OCI-LY1 (cell line): ENCODE data around the gene HSD11B1L.
"Not testable (repeated sequence)": the region's sequence is repeated elsewhere in the genome, so short reads cannot be mapped to it uniquely, and the experiment has no call there.

Experiments
- H2AFZ ChIP-seq: fragments of 200-600 bp; sonication (generic), shearing (Covaris generic); 2 replicates; pipeline ENCODE4 v1.6.0; 2014; ENCODE audit warnings: antibody characterized with exemption, mild to moderate bottlenecking, low read length
- H3F3A ChIP-seq: fragments of 200-600 bp; sonication (generic), shearing (Covaris generic); 2 replicates; pipeline ENCODE4 v1.6.0; 2014; ENCODE audit warnings: mild to moderate bottlenecking, antibody characterized with exemption, low read length, moderate library complexity; ENCODE audit not compliant: insufficient read depth
- H3K27ac ChIP-seq: fragments of 200-600 bp; sonication (generic); 2 replicates; pipeline ENCODE4 v1.5.1; 2014; ENCODE audit warnings: low read length, mixed run types, mild to moderate bottlenecking, low read depth; ENCODE audit not compliant: poor library complexity, severe bottlenecking
- H3K27me3 ChIP-seq: fragments of 200-600 bp; sonication (generic); 2 replicates; pipeline ENCODE4 v1.6.0; 2014; ENCODE audit warnings: antibody characterized with exemption, mild to moderate bottlenecking, low read length, moderate library complexity; ENCODE audit not compliant: insufficient read depth
- H3K36me3 ChIP-seq: fragments of 200-600 bp; sonication (generic); 2 replicates; pipeline ENCODE4 v1.6.1; 2014; ENCODE audit warnings: mild to moderate bottlenecking, antibody characterized with exemption, low read length, moderate library complexity, mixed read lengths; ENCODE audit not compliant: insufficient read depth
- H3K4me1 ChIP-seq: fragments of 200-600 bp; sonication (generic); 2 replicates; pipeline ENCODE4 v1.5.1; 2014; ENCODE audit warnings: mild to moderate bottlenecking, low read length, moderate library complexity; ENCODE audit not compliant: insufficient read depth, severe bottlenecking
- H3K4me2 ChIP-seq: fragments of 200-600 bp; sonication (generic), shearing (Covaris generic); 2 replicates; pipeline ENCODE4 v1.6.1; 2014; ENCODE audit warnings: low read length
- H3K4me3 ChIP-seq: fragments of 200-600 bp; sonication (generic); 2 replicates; pipeline ENCODE4 v1.5.1; 2014; ENCODE audit warnings: low read length, low read depth, mild to moderate bottlenecking, mixed read lengths; ENCODE audit not compliant: poor library complexity, severe bottlenecking
- H3K79me2 ChIP-seq: fragments of 200-600 bp; shearing (Covaris generic); 2 replicates; pipeline ENCODE4 v1.6.1; 2016; ENCODE audit warnings: mixed run types, low read length, mixed read lengths; ENCODE audit not compliant: insufficient read depth
- H3K9ac ChIP-seq: fragments of 200-600 bp; sonication (generic), shearing (Covaris generic); 2 replicates; pipeline ENCODE4 v1.6.1; 2014; ENCODE audit warnings: mild to moderate bottlenecking, low read length, mixed read lengths
- H3K9me2 ChIP-seq: fragments of 200-600 bp; sonication (generic), shearing (Covaris generic); 2 replicates; pipeline ENCODE4 v1.6.1; 2014; ENCODE audit warnings: low read depth, mild to moderate bottlenecking, low read length, mixed read lengths
- H3K9me3 ChIP-seq: fragments of 200-600 bp; shearing (Covaris generic); 2 replicates; pipeline ENCODE4 v1.6.1; 2014; ENCODE audit warnings: low read length, mixed read lengths
- H4K20me1 ChIP-seq: fragments of 200-600 bp; sonication (generic), shearing (Covaris generic); 2 replicates; pipeline ENCODE4 v1.6.0; 2016; ENCODE audit warnings: mild to moderate bottlenecking, low read length; ENCODE audit not compliant: insufficient read depth
- EZH2 ChIP-seq: fragments of 200-600 bp; sonication (generic), shearing (Covaris generic); IDR thresholded peaks from 2 replicates; pipeline ENCODE4 v1.8.0; 2017; ENCODE audit warnings: borderline replicate concordance, mixed run types, mild to moderate bottlenecking, antibody characterized with exemption, low read length, moderate library complexity, mixed read lengths
- TF ChIP-seq, protein P1 (sequence below): fragments of 200-600 bp; sonication (generic), shearing (Covaris generic); IDR thresholded peaks from 2 replicates; pipeline ENCODE4 v1.5.1; 2017; ENCODE audit warnings: mild to moderate bottlenecking, antibody characterized with exemption, low read length, moderate library complexity, mixed read lengths

HSD11B1L gene

GRCh38 chr19:5727453-5728050 is 46.7 kb downstream of the HSD11B1L start:
- Histone ChIP-seq H3F3A (no peaks in the 10 kb centered on the region), H4K20me1 (no peaks in the 10 kb centered on the region), H3K9me3 (no peaks in the 10 kb centered on the region), H3K36me3 (no peaks in the 10 kb centered on the region), H3K9me2 (no peaks in the 10 kb centered on the region), H2AFZ (no peak overlapping the region), H3K79me2 (no peaks in the 10 kb centered on the region), H3K9ac (no peak overlapping the region), H3K4me1 (no peaks in the 10 kb centered on the region), H3K4me2 (no peak overlapping the region), H3K27me3 (peaks cover 3% of the 10 kb centered on the region; the same call in 1 of the 2 replicates), H3K4me3 (no peak overlapping the region), H3K27ac (no peak overlapping the region)
- no peak for TF ChIP-seq EZH2
- TF ChIP-seq, protein P1, sequence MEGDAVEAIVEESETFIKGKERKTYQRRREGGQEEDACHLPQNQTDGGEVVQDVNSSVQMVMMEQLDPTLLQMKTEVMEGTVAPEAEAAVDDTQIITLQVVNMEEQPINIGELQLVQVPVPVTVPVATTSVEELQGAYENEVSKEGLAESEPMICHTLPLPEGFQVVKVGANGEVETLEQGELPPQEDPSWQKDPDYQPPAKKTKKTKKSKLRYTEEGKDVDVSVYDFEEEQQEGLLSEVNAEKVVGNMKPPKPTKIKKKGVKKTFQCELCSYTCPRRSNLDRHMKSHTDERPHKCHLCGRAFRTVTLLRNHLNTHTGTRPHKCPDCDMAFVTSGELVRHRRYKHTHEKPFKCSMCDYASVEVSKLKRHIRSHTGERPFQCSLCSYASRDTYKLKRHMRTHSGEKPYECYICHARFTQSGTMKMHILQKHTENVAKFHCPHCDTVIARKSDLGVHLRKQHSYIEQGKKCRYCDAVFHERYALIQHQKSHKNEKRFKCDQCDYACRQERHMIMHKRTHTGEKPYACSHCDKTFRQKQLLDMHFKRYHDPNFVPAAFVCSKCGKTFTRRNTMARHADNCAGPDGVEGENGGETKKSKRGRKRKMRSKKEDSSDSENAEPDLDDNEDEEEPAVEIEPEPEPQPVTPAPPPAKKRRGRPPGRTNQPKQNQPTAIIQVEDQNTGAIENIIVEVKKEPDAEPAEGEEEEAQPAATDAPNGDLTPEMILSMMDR, result no peak

DNA sequence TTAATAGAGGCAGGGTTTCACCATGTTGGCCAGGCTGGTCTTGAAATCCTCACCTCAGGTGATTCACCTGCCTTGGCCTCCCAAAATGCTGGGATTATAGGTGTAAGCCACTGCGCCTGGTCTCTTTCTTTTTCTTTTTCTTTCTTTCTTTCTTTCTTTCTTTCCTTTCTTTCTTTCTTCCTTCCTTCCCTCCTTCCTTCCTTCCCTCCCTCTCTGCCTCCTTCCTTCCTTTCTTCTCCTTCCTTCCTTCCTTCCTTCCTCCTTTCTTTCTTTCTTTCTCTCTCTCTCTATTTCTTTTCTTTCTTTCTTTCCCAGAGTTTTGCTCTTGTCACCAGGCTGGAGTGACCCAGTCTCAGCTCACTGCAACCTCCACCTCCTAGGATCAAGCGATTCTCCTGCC is 52.3 kb downstream of the HSD11B1L start:
- H3K4me2 ChIP-seq, H3F3A ChIP-seq, H3K27me3 ChIP-seq, H3K79me2 ChIP-seq, H2AFZ ChIP-seq, H3K36me3 ChIP-seq, H3K9ac ChIP-seq, H4K20me1 ChIP-seq, H3K4me3 ChIP-seq, H3K9me2 ChIP-seq, H3K4me1 ChIP-seq, H3K9me3 ChIP-seq, H3K27ac ChIP-seq: not testable (repeated sequence)
